Frontal cortex (tissue), 4 donors: Measurements from ENCODE around the gene OBI1. TPM values are rescaled to one million over a fixed set of nuclear protein-coding genes. Genes with fewer than 3 reads are reported as not detected.

Experiments
- DNase-seq, 2 donors: peaks; one replicate each; pipeline ENCODE4 v3.0.0; 2012; ENCODE audit warnings: low spot score in 2 of 2
- FAIRE-seq: peaks from 2 replicates; lab custom pipeline; 2012; peaks lifted over from hg19 to GRCh38; lab: Jason Lieb, UNC
- total RNA-seq: library from RNA; depleted of rRNA; stranded (reverse); fragments of >200 nt; gene quantifications from one replicate; pipeline ENCODE4 v1.2.3, GENCODE V29; 2014
- donor health status: control.
- donor health status: control.
- donor health status: control.

The OBI1 gene
- total RNA-seq, 1 donor from 2014 or later = 86.8 TPM

DNA sequence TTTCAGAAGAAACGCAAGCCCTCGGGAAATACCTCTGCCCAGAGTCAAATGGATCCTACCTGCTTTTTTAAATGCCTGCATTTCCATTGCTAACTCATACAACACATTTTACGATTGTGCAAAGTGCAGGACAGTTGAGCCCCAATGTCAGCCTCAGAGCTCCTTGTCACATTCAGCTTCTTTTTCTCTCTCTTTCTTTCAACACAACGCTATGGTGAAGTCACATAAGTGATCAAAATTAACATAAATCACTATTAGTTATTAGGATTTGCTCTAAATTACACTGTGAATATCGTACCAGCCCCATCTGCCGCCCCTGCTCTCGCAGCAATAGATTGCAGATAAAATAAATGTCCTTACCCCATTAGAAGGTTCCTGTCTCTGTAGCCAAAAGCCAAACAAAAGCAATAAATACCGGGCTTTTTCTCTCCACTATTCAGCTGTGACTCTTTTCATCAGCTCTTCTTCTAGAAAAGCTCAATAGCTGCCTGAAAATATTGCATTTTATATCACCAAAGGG lies 64.4 kb downstream of the OBI1 start:
- no peak for DNase-seq

DNA sequence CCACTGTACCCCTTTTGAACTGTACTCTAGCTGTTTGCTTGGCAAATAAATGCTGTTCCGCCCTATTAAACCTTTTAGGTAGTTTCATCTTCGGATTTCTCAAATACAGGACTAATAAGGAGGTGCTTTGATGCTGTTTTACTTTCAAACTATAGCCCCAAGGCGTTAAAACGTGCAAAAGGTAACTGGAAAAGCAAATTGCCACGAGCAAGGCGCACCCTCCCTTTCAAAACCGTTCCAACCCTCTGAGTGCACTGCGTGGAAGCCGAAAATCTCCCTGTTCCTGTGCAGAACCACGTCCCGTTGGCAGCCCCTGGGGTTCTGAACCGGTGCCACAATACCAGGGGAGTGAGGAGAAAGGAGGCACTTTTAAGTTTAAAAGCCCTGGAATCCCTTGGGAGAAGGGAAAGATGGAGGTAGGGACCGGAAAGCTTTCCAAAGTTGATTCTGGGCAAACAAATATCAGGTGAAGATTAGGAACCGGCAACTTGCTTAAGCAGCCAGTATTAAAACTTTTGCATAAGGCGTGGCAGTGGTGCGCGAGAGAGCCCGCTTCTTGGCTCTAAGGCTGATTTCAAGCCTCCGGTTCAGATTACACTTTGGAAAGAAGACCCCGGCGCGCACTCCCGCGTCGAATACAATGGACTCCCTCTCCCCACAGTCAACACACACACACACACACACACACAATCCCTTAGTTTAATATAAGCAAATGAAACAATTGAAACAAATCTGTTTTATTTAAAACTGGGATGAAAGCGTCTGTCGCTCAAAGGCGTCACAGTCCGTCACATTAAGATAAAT lies 65.1 kb downstream of the OBI1 start:
- no peak for FAIRE-seq
- DNase-seq = no peak

More for the DNA sequence above, 64.4 kb downstream of the OBI1 start:
- FAIRE-seq = no peak

DNA sequence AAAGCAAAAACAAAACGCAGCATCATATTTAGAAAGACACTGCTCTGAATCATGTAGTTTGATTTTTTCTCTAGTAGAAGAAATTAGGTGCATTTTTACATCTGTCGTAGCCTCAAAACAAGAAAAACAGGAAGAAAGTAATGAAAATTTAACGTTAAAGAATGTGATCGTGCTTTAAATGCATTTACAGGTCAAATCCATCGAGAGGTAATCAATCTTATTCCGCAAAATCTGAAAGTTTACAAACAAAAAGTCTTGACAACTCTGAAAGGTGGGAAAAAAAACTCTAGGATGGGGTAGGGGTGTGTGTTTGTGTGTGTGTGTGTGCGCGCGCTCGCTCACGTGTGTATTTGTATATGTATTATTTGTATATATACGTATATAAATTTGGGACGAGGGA lies 65.8 kb downstream of the OBI1 start:
- DNase-seq = no peak
- FAIRE-seq = no peak

DNA sequence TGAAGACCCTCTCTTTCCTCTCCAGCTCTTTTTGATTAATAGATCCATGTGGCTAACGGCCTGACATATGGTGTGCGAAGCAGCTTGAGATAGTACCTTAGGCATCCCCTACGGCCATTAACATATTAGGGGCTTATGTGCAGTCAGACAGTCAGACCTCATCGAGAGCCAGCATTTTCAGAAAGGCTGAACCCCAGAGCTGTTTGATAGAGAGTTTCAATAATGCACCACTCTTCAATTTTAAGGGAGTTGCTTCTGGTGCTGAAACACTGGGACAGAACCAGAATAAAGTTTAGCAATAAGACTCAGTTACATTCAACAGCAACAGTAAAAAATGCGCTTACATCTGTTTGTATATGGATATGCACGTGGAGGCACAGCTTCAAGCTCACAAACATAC lies 66.4 kb downstream of the OBI1 start:
- FAIRE-seq (no peak), DNase-seq (no peak)

DNA sequence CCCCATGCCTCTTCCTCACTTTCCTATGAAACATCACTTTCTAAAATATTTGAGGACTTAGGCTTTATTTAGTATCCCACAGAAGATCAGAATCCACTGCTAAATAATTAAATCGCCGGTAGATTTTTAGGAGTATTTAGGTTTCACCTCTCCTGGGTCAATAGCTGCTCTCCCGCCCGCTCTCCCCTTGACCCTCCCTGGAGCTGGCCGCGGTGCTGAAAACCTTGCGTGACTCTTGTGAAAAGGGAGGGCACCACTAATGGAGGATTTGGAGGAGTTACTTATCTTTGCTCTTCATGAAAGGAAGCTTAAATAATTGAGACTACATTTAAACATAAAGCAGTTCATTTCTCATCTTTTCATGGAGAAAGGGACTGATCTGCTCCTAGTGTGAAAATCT lies 69.7 kb downstream of the OBI1 start:
- DNase-seq = no peak
- no peak for FAIRE-seq

DNA sequence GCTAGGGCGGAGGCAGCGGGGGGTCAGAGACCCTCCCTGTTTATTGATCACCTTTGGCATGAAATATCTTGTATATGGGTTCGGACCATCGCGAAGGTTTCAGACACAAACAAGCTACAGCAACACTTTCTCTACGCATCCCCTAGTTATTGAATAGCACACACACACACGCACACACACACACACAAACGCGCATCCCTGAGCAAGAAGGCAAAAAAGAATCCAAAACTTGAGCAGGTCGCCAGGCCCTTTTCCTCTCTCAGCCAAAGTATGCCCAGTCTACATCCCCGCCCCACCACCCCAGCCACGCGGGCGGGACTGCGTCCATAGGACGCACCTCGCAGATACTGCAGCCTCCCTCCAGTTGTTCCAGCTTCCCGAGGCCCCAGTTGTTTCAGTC lies 71.6 kb downstream of the OBI1 start:
- DNase-seq (no peak), FAIRE-seq (no peak)

DNA sequence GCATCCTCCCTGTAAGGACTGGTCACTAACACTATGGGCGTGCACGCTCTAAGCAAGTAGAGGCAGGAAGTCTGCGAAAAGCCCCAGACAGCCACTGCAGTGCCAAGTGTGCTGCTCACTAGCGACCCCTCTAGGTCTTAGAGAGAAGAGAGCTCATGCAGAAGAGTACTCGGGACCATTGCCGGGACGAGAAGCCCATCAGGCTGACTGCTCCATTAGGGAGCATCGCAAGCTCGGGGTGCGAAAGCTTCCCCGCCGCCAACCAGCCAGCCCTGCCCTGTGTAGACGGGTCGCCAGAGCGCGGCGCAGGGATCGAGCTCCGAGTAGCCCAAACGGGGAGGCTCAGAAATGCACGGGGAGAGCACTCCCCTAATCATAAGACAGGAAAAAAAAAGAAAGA lies 72.2 kb downstream of the OBI1 start:
- DNase-seq (no peak), FAIRE-seq (no peak)

DNA sequence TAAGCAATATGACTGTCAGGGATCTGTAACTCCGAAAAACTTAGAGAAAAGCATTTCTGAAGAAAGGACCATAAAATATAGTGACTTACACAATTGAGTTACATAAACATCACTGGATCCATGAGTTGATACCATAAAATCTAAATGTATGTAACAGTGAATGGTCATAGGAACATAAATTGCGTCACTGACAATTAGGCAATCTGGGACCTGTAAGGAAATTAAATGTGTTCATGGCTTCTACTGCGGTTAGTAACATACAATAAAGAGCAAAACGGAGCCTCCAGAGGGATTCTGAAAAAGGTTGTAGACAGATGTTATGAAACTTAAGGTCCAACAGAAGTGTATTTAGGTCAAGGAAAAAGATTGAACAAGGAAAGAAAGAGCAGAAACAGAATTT lies 82.7 kb downstream of the OBI1 start:
- no peak for FAIRE-seq
- no peak for DNase-seq

DNA sequence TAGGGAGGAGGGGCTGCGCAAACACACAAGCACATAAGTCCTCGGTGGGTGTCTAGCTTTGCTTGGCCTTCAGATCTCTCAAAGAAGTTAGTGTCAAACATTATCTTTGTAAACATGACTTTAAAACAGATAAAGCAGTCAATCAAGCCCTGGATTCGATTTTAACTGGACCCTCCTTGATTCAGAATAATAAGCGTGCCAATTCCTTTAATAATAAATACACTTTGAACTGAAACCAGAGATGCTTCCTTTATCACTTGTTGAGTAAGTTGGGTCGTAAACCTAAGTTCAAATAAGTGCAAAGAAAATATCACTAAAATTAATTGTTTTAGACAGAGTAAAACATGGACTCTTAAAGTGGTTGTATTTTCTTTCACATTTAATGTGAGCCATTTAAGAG lies 86.5 kb downstream of the OBI1 start:
- no peak for FAIRE-seq
- DNase-seq = no peak

DNA sequence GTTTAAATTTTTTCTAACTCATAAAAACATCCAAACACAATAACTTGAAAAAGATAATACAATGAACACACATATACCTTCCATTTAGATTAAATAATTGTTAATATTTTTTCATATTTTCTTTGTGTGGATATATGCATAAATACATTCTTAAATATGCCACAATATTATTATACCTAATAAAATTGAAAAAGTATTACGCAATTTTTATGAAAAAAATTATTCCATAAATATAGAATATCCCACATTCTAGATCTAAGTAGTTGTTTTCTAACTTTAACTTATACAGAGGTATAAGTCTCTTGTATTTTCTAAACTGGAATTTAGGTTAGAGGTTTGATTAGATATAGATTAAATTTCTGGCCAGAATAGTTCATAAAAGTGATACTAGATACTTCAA lies 89.9 kb downstream of the OBI1 start:
- FAIRE-seq (peak; percentile 90), DNase-seq (no peak)

DNA sequence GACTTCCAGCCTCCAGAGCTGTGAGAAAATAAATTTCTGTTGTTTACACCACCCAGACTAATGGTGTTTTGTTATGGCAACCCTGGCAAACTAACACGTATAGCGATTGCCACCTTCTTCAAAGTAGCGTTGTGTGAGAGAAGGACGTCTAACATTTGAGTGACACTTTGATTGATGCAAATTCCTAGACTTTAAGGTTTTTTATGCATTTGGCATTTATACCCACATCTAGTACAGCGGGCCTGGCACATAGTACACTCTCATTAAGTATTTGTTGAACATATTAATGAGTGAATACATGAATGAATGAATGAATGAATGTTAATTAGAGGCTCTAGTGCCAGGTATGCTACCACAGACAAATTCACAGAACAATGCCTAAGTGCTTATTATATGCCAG lies 92.3 kb downstream of the OBI1 start:
- no peak for FAIRE-seq
- DNase-seq = no peak

Other genes starting within 250 kb of the OBI1 start
- under 0.01 TPM for gene POU4F1, start 55.6 kb downstream of the OBI1 start, total RNA-seq